T follicular helper cell (primary cell): Measurements from ENCODE around the gene NOC3L.
A peak's percentile ranks its signal among the peaks of the same experiment; 100 is the strongest.
"Not testable (repeated sequence)": the region's sequence is repeated elsewhere in the genome, so short reads cannot be mapped to it uniquely, and the experiment has no call there.

ENCODE experiments used
- DNase-seq: peaks from one replicate; pipeline ENCODE4 v3.0.0-alpha.2; 2020; ENCODE audit warnings: low read depth

The NOC3L gene

DNA sequence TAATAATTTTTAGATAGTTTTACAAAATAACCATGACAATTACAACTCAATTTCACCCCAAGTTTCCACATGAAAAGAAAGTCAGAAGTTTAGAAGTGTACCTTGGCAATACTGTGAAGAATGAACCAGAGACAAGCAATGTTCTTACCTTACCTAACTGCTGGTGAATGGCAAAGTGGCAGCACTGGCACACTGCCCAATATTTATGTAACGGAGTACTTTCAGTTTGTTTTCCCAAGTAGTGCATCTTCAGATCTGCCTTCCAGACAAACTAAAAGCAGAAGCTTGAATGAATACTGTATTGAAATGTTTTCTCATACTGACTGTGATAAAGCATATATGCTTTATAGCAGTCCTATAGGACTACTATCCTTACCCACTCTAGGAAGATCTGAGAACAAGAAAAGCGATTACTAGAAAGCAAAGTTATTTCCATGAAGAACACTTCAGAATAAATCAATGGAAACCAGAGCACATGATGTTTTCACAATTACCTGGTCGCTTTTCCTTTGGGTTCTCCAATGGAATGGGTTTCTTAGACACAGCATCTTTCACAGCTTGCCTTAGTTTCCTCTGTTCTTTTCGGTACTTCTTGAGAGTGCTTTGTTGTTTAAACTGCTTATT lies 1.5 kb downstream of the NOC3L start:
- peak; percentile 1 for DNase-seq

DNA sequence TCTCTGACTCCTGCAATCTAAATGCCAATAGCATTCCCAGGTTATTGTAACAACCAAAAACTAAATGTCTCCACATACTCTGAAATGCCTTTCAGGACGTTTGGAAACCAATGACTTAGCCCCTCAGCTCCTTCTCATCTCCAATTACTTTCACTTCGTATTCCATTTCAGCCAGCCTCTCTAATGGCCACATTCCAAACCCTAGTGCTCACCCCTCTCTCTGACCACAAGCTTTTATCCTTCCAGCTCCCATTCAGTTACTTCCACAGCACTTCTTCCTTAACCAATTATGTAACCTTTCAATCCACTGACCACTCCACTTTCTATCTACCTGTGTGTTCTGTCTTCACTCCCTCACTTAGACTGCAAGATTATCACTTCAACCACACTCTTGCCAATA lies 4.3 kb downstream of the NOC3L start:
- no peak for DNase-seq

DNA sequence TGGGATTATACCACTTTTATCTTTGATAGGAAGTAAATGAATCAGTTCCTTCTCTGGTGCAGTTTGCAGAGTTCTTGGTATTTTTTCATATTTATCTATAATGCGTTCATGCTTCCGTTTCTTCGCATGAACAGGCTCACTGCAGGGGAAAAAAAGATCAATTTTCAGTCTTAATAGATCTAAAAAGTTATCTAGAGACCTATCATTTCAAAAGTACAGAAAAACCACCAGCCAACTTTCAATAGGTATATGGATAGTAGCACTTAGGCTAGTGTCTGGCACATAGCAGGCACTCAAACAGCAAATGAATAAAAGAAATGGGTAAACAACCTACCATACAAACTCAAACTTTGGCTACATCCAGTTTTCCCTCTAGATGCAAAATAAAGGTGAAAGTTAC lies 5.5 kb downstream of the NOC3L start:
- no peak for DNase-seq

DNA sequence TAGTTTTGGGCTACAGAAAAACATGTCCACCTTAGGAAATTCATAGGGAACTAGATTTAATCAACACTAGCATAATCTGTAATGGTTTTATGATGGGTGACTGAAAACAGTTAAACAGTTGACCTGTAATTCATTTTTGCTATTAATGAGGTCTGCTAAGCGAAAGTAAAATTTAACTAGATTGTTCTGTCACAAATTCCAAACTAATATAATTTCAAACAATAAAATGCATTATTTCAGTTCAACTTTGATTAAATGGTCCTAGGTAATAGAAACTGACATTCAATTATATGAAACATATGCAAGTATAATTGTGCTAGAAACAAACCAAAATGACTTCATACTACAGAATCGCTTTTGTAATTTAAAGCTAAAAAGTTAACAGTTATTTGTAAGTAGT lies 6.9 kb downstream of the NOC3L start:
- DNase-seq, result no peak

DNA sequence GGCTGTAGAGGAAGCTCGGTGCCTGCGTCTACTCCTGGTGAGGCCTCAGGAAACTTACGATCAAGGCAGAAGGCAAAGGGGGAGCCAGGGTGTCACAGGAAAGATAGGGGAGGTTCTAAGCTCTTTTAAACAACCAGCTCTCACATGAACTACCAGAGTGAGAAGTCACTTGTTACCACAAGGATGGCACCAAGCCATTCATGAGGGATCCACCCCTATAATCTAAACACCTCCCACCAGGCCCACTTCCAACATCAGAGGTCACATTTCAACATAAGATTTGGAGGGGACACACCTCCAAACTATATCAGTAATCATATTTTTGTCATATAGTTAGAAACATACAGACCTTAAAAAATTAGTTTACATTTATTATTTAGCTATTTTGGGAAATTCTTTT lies 9.4 kb downstream of the NOC3L start:
- DNase-seq, result no peak

DNA sequence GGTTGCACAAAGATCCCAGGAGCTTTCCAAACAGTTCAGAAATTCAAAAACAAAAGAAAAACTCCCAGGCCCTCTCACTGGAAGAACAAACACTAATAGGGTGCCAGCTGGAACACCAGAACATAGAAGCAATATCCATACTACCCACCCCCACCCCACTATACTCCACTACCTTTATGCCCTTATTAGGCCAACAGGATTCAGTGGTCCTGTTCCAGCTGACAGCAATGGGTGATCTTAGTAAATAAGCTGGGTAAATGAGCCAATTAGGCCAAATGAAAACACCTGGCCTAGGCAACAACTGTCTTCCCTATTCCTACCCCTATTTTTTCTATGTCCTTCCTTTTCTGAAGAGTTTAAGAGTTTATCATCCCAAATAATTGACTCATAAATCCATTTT lies 11.7 kb downstream of the NOC3L start:
- DNase-seq, result no peak

DNA sequence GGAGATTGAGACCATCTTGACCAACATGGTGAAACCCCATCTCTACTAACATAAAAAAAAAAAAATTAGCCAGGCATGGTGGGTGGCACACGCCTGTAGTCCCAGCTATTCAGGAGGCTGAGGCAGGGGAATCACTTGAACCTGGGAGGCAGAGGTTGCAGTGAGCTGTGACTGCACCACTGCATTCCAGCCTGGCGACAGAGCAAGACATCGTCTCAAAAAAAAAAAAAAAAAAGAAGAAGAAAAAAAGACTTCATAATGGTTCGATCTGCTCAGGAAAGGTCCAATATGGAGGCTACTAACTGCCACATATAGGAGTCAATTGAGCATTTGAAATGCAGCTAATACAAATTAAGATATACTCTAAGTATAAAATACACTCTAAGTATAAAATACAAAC lies 12.2 kb downstream of the NOC3L start:
- not testable (repeated sequence) for DNase-seq

DNA sequence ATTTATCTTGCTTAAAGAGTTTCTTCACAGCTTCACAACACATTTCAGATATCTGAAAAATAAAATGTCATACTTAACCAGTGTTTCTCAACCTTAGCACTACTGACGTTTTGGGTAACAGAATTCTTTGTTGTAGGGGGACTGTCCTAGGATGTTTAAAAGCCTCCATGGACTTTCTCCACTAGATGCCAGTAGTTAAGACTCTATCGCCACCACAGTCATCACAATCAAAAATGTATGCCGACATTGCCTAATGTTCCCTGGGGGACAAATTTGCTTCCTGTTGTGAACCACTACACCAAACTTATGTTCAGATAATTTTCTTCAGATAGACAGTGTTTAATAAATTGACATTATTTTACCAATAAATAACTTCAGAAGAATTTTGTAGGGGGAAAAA lies 13.4 kb downstream of the NOC3L start:
- DNase-seq, result no peak

DNA sequence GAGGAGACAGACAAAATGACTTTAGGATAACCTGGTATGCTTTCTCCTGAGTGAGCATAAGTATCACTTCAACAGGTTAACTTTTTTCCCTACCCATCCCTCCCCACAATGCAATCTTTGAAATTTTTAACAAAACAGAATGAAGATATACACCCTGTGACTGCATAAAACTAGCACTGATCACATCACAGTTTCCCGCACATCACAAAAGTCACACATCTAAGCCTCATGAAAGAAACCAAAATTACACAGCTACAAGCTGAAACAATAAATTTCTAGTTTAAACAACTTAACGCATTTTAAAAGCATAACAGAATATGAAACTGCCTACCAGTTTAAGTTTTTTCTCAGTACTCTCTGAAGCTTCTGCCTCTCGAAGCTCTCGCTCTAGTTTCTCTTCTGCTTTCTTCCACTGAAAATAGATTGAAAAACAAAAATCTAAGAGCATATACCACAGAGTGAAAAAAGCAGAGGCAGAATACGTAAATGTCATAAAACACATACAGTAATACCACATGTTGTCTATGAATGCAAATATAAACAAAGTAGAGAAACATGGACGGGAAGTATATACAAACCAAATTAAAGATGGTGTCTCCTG lies 18.1 kb downstream of the NOC3L start:
- DNase-seq, result no peak

DNA sequence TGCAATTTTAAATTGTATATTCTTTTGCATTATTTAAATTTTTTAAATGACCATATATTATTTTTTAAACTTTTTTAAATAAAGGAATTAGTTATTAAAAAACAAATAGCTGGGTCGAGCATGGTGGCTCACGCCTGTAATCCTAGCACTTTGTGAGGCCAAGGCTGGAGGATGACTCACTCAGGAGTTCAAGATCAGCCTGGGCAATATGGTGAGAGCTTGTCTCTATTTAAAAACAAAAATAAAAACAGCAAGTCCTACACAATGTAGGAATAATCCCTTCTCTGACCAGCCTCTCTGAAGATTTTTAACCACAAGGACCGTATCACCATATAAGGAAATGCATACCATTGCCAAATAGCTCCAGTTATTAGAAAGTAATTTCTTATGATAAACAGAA lies 19.6 kb downstream of the NOC3L start:
- no peak for DNase-seq

DNA sequence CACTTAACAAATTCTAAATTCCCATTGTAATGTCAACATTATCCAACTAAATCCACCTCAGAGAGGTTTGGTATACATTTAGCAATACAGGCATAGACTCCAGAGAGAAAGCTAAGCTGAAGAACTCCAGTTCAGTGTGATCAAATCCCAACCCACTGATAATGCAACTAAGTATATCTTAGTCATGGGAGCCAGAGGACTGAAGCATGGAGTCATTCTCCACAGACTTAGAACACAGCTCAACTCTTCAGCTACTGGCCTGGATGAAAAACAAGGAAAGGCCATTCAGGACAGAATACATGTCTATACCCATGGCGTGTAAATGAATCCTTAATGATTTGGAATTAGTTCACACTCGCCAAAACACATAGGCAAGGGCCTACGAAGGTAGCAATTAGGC lies 27.9 kb downstream of the NOC3L start:
- no peak for DNase-seq

DNA sequence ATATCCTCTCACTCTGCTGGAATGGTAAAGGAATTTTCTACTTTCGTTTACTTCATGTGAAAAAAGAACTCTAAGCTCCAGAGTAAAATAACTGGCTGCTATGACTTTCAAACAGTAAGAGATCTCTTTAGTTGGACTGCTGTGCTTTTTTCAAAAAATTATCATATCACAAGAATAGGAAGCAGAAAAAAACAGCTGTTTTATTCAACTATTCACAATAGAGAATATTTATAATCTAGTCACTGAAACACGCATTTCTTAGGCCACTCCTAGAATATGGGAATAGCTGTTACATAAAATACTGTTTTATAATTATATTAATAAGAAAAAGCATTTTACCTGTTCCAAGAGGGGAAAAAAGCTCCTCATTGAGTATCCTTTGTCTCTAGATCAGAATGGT lies 29.7 kb downstream of the NOC3L start:
- DNase-seq, result no peak

DNA sequence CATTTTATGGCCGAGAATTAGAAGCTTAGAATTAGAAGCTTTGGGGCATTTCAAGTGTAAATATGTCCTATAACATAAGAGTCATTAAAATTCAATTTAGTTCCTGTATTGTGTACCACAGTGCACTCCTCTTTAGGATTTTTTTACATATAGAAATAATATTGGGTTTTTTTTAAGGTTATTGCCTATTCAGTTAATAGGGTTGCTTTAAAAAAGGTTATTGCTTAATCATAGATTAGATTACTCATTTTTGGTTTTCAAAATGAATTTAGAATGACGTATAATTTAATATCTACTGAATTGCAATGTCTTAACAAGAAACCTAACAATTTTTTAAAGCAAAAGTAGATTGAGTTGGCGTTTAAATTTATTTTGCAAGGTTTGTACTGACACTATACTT lies 34.1 kb downstream of the NOC3L start:
- no peak for DNase-seq

DNA sequence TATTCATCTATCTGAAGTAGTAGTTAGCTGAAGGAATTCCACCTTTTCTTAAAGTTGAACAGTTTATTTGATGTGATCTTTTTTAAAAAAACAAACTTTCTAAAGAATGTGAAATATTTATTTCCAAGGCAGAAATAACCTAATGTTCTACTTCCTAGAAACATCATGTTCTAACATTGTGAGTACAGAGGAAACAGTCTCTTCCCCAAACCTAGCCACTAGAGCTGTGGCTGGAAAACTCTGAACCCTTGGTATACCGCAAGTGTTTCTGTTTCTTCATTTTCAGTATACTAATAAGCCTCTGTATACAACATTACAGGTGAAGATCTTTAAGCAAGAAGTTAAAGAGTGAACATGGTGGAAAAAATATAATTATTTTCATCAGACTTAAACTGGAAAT lies 35.1 kb downstream of the NOC3L start:
- no peak for DNase-seq

DNA sequence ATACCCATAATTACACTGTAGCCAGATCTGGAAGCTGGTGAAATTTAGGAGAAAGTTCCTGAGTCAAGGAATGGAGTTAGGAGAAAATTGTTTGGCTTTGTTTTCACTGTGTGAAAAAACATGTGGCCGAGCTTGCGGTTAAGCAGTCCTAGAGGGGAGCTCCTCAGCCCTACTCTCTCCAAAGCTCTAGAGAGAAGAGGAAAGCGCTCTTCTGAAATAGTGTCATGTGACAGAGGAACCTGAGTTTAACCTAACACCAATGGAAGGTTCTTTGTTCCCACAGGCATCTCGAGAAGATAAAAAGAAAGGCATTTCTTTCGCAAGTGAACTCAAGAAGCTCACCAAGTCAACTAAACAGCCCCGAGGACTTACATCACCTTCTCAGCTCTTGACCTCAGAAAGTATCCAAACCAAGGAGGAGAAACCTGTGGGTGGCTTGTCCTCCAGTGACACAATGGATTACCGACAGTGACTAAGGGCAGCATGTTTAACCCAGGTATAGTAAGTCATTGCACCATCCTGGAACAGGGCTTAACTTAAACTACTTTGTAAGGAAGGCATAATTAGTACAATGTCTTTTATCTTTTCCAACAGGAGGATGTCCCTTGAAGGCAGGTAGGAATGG lies 38.0 kb downstream of the NOC3L start:
- DNase-seq, result no peak

DNA sequence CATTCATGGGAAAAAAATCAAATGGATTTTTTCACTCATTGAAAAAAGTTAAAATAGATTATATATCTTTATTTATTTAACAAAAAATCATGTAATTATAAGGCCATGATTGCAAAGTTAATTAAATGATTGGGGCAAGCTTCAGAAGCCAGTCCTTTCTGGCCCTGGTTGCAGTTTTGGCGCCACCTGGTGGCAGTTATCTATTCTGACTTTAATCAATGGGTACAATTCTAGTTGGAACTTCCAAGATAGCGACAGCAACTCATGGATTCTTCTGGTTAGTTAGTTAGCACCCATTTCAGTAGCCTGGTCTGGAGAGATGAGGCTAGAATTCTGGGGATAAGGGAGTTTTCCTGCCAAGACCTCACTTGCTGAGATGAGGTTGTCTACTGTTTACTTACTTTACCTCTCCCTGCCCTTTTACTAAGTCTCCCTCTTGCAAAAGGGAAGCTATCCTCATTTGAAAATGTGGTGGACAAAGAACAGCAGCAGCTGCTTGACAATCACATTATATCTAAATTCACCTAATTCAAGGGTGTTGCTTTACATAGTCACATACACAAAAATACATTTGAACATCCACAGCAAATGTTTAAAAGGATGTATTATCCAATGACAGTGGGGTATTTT lies 42.3 kb downstream of the NOC3L start:
- peak; percentile 41 for DNase-seq

DNA sequence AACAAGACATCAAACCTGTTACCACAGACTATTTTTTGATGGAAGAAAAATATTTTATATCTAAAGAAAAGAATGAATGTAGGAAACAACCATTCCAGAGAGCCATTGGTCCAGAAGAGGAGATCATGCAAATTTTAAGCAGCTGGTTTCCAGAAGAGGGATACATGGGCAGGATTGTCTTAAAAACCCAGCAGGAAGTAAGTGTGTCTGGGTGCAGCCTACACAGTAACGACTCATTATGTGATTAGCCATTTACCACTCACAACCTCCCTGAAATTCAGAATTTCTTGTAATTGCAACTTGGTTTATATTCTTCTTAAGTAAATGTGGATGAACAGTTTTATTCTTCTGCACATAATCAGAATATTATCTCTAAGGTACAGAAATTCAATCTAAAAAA lies 46.2 kb downstream of the NOC3L start:
- no peak for DNase-seq

DNA sequence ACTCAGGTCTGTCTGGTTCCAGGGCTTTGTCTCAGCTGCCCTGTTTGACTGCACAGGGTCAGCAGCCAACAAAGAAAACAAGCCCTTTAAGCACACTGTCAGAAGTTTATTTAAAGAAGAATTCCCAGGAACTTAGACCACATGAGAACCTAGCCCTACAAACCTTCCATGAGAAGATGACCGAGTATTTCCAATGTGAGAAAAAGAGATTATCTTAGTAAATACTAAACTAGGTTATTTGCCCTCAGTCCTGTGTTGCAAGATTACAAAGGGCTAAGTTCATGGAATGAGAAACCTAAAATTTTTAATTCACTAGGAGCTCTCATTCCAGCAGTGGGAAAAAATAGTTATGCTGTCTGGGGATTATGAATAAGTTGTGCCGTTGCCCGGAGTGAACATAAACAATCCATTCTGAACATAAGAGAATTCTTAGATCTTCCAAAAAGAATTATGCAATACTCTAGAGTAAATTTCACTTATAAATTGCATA lies 46.7 kb downstream of the NOC3L start:
- no peak for DNase-seq

DNA sequence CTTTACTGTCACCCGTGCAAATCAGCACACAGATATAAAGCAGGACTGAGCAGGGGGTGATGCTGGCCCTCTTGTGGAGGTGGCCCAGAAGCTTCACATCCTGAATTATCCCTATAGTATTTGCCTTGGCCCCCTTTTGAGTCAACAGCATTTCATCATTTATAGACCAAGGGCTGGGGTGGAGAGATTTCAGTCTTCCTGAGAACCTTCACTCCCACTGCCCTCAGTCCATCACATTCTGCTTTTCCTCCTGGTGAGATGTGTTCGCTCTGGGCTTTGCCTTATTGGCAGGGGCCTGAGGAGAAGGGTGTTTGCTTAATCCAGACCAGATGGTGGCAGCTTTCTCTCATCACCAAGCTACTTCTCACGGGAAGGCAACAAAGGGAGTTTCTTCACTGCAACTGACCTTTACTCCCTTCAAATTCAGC lies 47.7 kb downstream of the NOC3L start:
- DNase-seq, result no peak

DNA sequence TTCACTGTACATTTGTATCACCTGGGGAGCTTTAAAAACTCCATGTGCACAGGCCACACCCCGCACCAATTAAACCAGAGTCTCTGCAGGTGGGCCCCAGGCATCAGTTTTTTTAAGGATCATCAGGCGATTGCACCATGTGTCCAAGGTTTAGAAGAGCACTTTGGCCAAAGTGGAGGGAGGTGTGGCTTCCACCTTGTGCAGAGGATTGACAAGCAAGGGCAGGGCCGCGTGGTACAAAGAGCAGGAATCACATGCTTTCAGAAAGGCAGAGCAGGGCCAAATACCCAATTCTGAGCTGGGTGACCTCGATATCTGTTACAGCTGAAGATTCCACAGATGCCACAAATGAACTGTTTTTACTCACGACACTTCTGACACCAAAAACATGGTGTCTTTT lies 52.4 kb downstream of the NOC3L start:
- DNase-seq, result no peak

DNA sequence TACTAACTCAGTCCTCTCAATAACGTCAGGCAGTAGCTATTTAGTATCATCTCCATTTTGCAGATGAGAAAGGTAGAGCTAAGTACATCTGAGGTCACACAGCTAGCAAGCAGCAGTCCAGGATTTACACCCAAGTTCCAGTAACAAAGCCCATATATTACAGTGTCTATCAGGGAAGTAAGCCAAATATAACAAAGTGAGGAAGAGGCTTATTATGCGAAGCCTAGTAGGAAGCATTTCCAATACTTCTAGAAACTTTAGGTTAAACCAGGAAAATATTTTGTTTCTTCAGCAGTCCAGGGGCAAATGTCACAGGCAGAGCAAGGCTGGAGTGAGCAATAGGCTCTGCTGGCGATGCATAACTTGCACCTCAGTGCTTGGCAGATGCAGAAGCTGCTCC lies 53.9 kb downstream of the NOC3L start:
- DNase-seq, result no peak

DNA sequence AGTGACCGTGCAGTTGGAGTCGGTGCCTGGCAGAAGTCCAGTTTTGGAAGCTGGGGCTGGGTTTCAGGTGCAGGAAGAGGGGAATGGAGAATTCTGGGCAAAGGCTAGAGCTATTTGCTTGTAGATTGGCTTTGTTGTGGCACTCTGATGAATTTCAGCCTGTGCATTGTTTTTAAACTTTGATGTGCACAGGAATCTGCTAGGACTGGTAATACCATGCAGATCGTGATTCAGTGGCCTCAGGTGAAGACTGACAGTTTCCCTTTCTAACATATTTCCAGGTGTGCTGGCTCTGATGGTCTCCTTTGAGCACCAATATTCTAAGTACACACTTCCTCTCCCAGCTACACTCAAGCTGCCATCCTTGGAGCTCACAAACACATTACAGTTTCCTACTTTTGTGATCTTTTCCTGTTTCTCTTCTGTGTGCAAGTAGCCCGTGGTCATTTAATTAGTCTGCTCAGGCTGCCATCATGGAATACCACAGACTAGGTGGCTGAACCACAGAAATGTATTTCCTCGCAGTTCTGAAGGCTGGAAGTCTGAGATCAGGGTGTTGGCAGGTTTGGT lies 55.6 kb downstream of the NOC3L start:
- DNase-seq, result no peak

DNA sequence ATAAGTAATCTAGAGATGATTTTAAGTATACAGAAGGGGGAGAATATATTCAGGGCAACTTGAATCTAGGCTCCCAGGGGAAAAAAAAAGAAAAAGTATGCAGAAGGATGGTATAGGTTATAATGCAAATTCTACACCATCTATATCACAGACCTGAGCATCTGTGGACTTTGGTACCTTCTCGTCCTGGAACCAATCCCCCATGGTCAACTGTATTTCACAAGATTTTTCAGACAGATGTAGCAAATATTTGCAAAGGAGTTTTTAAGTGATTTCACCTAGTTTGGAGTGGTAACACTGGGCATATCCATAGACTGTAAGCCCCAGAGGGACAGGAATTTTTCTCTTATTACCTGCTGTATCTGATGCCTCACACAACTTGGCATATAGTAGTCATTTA lies 58.8 kb downstream of the NOC3L start:
- no peak for DNase-seq
